K562 (cell line): ENCODE data around the gene ACVR1C. TPM values are rescaled to one million over a fixed set of nuclear protein-coding genes. Genes with fewer than 3 reads are reported as not detected.

Experiments used
- ATAC-seq: fragments of 200-7000 bp; cut with Tn5 transposase; 3 replicates; pipeline ENCODE4 v1.9.1; 2020; ENCODE audit warnings: moderate library complexity
- BruUV-seq: library from RNA; stranded (reverse); fragments of 400-500 nt; replicated peaks from 2 replicates; lab custom pipeline; 2021; lab: Mats Ljungman, UMichigan
- CTCF ChIA-PET: fragments of 300-600 bp; formaldehyde crosslinking; extraction: SDS; loops from one replicate; lab custom pipeline; 2021; ENCODE audit warnings: low intra/inter-chr PET ratio; lab: Yijun Ruan, JAX
- POLR2A ChIA-PET: fragments of 300-600, 350-650 bp; sonication (Branson Sonifier 250); formaldehyde crosslinking; extraction: SDS; loops from one replicate; lab custom pipeline; 2021; ENCODE audit warnings: antibody characterized with exemption, inconsistent platforms; lab: Yijun Ruan, JAX
- DNase-seq, 4 experiments: peaks; one replicate each; pipeline versions ENCODE4 v3.0.0 to v3.0.0-alpha.2; 2011 to 2018; ENCODE audit warnings: low spot score in 3 of 4, mixed read lengths in 3 of 4; ENCODE audit errors: extremely low read depth in 1 of 4
- FAIRE-seq: peaks from 2 replicates; lab custom pipeline; 2011; peaks lifted over from hg19 to GRCh38; lab: Jason Lieb, UNC
- H2AFZ ChIP-seq: 2 replicates; pipeline ENCODE4 v1.6.0; 2011; ENCODE audit warnings: low read depth, low read length, control low read depth, inconsistent platforms
- H3K27ac ChIP-seq: fragments of 200-600 bp; 3 replicates; pipeline ENCODE4 v1.8.0; 2011; ENCODE audit warnings: low read depth, mild to moderate bottlenecking, control low read depth, inconsistent platforms, low read length, moderate library complexity, mixed read lengths; ENCODE audit errors: extremely low read depth
- H3K27me3 ChIP-seq, 2 experiments: fragments of 300-600 bp in 1 of 2; 2 replicates in 1 of 2; 3 replicates in 1 of 2; pipeline versions ENCODE4 v1.6.0 to v1.8.0; 2011; ENCODE audit warnings: inconsistent platforms in 2 of 2, low read length in 2 of 2, mild to moderate bottlenecking in 1 of 2, mixed read lengths in 1 of 2, moderate library complexity in 1 of 2; ENCODE audit not compliant: control insufficient read depth in 2 of 2, insufficient read depth in 2 of 2
- H3K36me3 ChIP-seq: fragments of 300-600 bp; 3 replicates; pipeline ENCODE4 v1.8.0; 2011; ENCODE audit warnings: mild to moderate bottlenecking, low read length, inconsistent platforms; ENCODE audit not compliant: control insufficient read depth, insufficient read depth
- H3K4me1 ChIP-seq, 2 experiments: fragments of 200-600 bp in 1 of 2; replicated peaks in 1 of 2; 2 replicates in 1 of 2; 3 replicates in 1 of 2; pipeline versions ENCODE4 v1.5.1 to v1.8.0; 2011; ENCODE audit warnings: inconsistent platforms in 2 of 2, low read length in 2 of 2, mild to moderate bottlenecking in 1 of 2, mixed read lengths in 1 of 2, moderate library complexity in 1 of 2; ENCODE audit not compliant: control insufficient read depth in 2 of 2, insufficient read depth in 2 of 2
- H3K4me2 ChIP-seq: 2 replicates; pipeline ENCODE4 v1.6.1; 2011; ENCODE audit warnings: low read length, control low read depth, inconsistent platforms, mixed read lengths; ENCODE audit not compliant: insufficient read depth
- H3K4me3 ChIP-seq: fragments of 200-600 bp; sonication (generic), shearing (Covaris generic); 2 replicates; pipeline ENCODE4 v1.5.1; 2016; ENCODE audit warnings: control low read depth, inconsistent platforms
- H3K79me2 ChIP-seq: fragments of 200-600 bp; 3 replicates; pipeline ENCODE4 v1.8.0; 2011; ENCODE audit warnings: low read length, inconsistent platforms; ENCODE audit not compliant: control insufficient read depth, insufficient read depth
- H3K9ac ChIP-seq, 2 experiments: 2 replicates each; pipeline versions ENCODE4 v1.6.0 to v1.6.1; 2011; ENCODE audit warnings: low read depth in 2 of 2, low read length in 2 of 2, control low read depth in 1 of 2, inconsistent platforms in 1 of 2, mild to moderate bottlenecking in 1 of 2, mixed read lengths in 1 of 2; ENCODE audit not compliant: insufficient read depth in 1 of 2
- H3K9me1 ChIP-seq: one replicate; pipeline ENCODE4 v1.6.0; 2011; ENCODE audit warnings: inconsistent platforms, mild to moderate bottlenecking, low read length, moderate library complexity; ENCODE audit not compliant: control insufficient read depth, insufficient read depth
- H3K9me3 ChIP-seq: replicated peaks from 2 replicates; pipeline ENCODE4 v1.5.1; 2011; ENCODE audit warnings: low read depth, low read length, inconsistent platforms; ENCODE audit not compliant: control insufficient read depth, insufficient read depth
- H4K20me1 ChIP-seq: replicated peaks from 2 replicates; pipeline ENCODE4 v1.6.1; 2011; ENCODE audit warnings: low read length, inconsistent platforms, mixed read lengths; ENCODE audit not compliant: control insufficient read depth, insufficient read depth
- CEBPZ ChIP-seq: fragments of 150-350 bp; IDR thresholded peaks from 2 replicates; pipeline ENCODE4 v1.6.1; 2014; ENCODE audit warnings: low read depth, mild to moderate bottlenecking, low read length, borderline replicate concordance
- CREB5 ChIP-seq: fragments of 250-450 bp; sonication (Bioruptor Pico); IDR thresholded peaks from 2 replicates; pipeline ENCODE4 v1.5.0; 2020; ENCODE audit warnings: mild to moderate bottlenecking
- CREM ChIP-seq: IDR thresholded peaks from 2 replicates; pipeline ENCODE4 v1.6.1; 2014; ENCODE audit warnings: antibody characterized with exemption, low read depth
- HDAC8 ChIP-seq: fragments of 450-650 bp; IDR thresholded peaks from 2 replicates; pipeline ENCODE4 v1.6.1; 2016; ENCODE audit warnings: mild to moderate bottlenecking, missing genetic modification characterization, moderate library complexity, missing compliant biosample characterization
- HMG20A ChIP-seq: fragments of 450-650 bp; formaldehyde crosslinking; conservative IDR thresholded peaks from 2 replicates; pipeline ENCODE4 v1.4.0; 2020; ENCODE audit warnings: mild to moderate bottlenecking, mixed read lengths
- PRPF4 ChIP-seq: fragments of 200-400 bp; formaldehyde crosslinking; IDR thresholded peaks from one replicate; pipeline ENCODE4 v1.6.1; 2017; ENCODE audit warnings: low read length, low read depth, mild to moderate bottlenecking; ENCODE audit not compliant: insufficient read depth, poor library complexity, severe bottlenecking
- ZFP36 ChIP-seq: fragments of 150-350 bp; IDR thresholded peaks from 2 replicates; pipeline ENCODE4 v1.6.1; 2018; ENCODE audit warnings: low read length, low read depth; ENCODE audit not compliant: partially characterized antibody
- ZNF707 ChIP-seq: fragments of 250-450 bp; sonication (Bioruptor Pico); conservative IDR thresholded peaks from 2 replicates; pipeline ENCODE4 v1.8.0; 2022; ENCODE audit warnings: inconsistent platforms, mild to moderate bottlenecking, moderate library complexity
- WGBS: fragments of 100-300 bp; shearing (Covaris generic); methylation state at CpG from one replicate; pipeline ENCODE4 v1.1.6; 2016; ENCODE audit warnings: low coverage, mixed read lengths; ENCODE audit not compliant: insufficient coverage; ENCODE audit errors: missing lambda C conversion rate; 5-methylcytosine and 5-hydroxymethylcytosine counted together
- in situ Hi-C: fragments of 300-500 bp; cut with MboI; formaldehyde crosslinking; loops from 4 replicates; pipeline ENCODE4 v1.15.0; 2018; ENCODE audit warnings: inconsistent platforms, mixed read lengths
- intact Hi-C: fragments of 100-400 bp; cut with micrococcal nuclease; formaldehyde crosslinking; loops from 2 replicates; pipeline ENCODE4 v1.14.2; 2022
- polyA plus RNA-seq, 8 experiments: library from polyadenylated mRNA; depleted of rRNA in 4 of 8; stranded (reverse) in 5 of 8; unstranded in 3 of 8; fragments of >200 nt; fragmentation: Nextera tagmentation in 2 of 8; fragmentation: Illumina TruSeq in 1 of 8; extraction: Ambion mirVana in 2 of 8; extraction: Trizol in 1 of 8; gene quantifications; 2 replicates each; pipeline versions ENCODE4 v1.2.1 to v1.2.3, GENCODE V29; 2011 to 2014; ENCODE audit warnings: inconsistent platforms in 1 of 8, missing spikeins in 1 of 8
- total RNA-seq, 7 experiments: library from RNA; depleted of rRNA in 6 of 7; stranded (reverse); fragments of >200 nt in 6 of 7; fragmentation: Illumina TruSeq in 2 of 7; extraction: Trizol in 2 of 7; gene quantifications; 2 replicates each; pipeline versions ENCODE4 v1.2.1 to v1.2.3, GENCODE V29; 2011 to 2021; ENCODE audit warnings: low replicate concordance in 1 of 7
- TF ChIP-seq, protein P1 (sequence below): fragments of 450-650 bp; conservative IDR thresholded peaks from 2 replicates; pipeline ENCODE4 v1.6.1; 2016; ENCODE audit warnings: missing genetic modification characterization, low read depth, mild to moderate bottlenecking, missing compliant biosample characterization, moderate library complexity
- TF ChIP-seq, protein P2 (sequence below): IDR thresholded peaks from 2 replicates; pipeline ENCODE4 v1.6.1; 2011; ENCODE audit warnings: borderline replicate concordance, low read depth, mild to moderate bottlenecking, moderate library complexity, low read length; ENCODE audit not compliant: insufficient read depth, poor library complexity, severe bottlenecking

The ACVR1C gene
- total and polyA plus RNA-seq, 9 of the 15 experiments (the other 6 are each of a cell fraction or from before 2014, with no cell fraction given): 0.05 to 0.58 (median 0.28) TPM

DNA sequence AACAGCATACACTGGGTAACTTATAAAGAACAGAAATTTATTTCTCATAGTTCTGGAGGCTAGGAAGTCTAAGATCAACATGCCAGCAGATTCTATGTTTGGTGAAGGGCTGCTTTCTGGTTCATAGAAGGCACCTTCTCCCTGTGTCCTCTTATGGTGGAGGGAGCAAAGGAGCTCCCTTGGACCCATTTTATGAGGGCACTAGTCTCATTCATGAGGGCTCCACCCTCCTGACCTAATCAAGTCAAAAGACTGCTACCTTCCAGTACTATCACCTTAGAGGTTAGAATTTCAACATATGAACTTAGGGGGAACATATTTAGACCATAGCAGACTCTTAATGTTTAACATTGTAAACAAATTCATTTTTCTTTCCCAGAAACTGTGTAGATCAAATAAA, 54.5 kb downstream of the ACVR1C start (continued):
- TF ChIP-seq, protein P1, sequence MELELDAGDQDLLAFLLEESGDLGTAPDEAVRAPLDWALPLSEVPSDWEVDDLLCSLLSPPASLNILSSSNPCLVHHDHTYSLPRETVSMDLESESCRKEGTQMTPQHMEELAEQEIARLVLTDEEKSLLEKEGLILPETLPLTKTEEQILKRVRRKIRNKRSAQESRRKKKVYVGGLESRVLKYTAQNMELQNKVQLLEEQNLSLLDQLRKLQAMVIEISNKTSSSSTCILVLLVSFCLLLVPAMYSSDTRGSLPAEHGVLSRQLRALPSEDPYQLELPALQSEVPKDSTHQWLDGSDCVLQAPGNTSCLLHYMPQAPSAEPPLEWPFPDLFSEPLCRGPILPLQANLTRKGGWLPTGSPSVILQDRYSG (tag): no peak
- TF ChIP-seq PRPF4: no peak
- no peak for TF ChIP-seq ZFP36

- Histone ChIP-seq H3K4me1 (no peaks in the 10 kb centered on the region), H3K9ac (no peak overlapping the region), H3K9me3 (no peaks in the 10 kb centered on the region), H3K27me3 (no peaks in the 10 kb centered on the region; a peak in 1 of 5 replicates), H3K4me3 (no peak overlapping the region), H3K79me2 (no peaks in the 10 kb centered on the region), H4K20me1 (no peaks in the 10 kb centered on the region), H3K9me1 (no peaks in the 10 kb centered on the region), H3K27ac (no peak overlapping the region), H3K4me2 (no peak overlapping the region), H3K36me3 (no peaks in the 10 kb centered on the region), H2AFZ (no peak overlapping the region)
- ATAC-seq (peak; percentile 84), DNase-seq (peak in 2 of 4 experiments; percentile 20 to 26), FAIRE-seq (peak; percentile 73)
- no TSS peak for BruUV-seq
- WGBS: 0% methylated on average over 2 of the region's 2 CpGs
- ChIA-PET CTCF (no interaction called here), POLR2A (interaction anchor here (0.7 kb wide), 1 partner anchor 10 kb away, joined by 3 read pairs; no protein-coding TSS in a partner anchor)
- in situ Hi-C loops: no loop called here
- intact Hi-C loops: no loop called here
- TF ChIP-seq CREB5 (CRISPR knock-in tag) (no peak), HDAC8 (tag) (no peak), CREM (no peak), HMG20A (no peak), CEBPZ (no peak), ZNF707 (CRISPR knock-in tag) (no peak)
- TF ChIP-seq, protein P2, sequence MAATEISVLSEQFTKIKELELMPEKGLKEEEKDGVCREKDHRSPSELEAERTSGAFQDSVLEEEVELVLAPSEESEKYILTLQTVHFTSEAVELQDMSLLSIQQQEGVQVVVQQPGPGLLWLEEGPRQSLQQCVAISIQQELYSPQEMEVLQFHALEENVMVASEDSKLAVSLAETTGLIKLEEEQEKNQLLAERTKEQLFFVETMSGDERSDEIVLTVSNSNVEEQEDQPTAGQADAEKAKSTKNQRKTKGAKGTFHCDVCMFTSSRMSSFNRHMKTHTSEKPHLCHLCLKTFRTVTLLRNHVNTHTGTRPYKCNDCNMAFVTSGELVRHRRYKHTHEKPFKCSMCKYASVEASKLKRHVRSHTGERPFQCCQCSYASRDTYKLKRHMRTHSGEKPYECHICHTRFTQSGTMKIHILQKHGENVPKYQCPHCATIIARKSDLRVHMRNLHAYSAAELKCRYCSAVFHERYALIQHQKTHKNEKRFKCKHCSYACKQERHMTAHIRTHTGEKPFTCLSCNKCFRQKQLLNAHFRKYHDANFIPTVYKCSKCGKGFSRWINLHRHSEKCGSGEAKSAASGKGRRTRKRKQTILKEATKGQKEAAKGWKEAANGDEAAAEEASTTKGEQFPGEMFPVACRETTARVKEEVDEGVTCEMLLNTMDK: peak; percentile 3
Measured at GRCh38 chr2:157572725-157573124, 55.9 kb downstream of the ACVR1C start.
